ENCODE measurements around the gene ASCC3.

- TF ChIP-seq CTCF (IDR thresholded peaks at IDR 0.05) (no peak), POLR2A (IDR thresholded peaks at IDR 0.05) (no peak)
These were observed 418.2 kb downstream of the ASCC3 start for GRCh38 chr6:100462706-100463629.

Measured in esophagus squamous epithelium (tissue), 4 donors.